ENCODE data around the gene MCCD1.
A peak's percentile ranks its signal among the peaks of the same experiment; 100 is the strongest.
"Not testable (repeated sequence)": the region's sequence is repeated elsewhere in the genome, so short reads cannot be mapped to it uniquely, and the experiment has no call there.

Gene MCCD1

GRCh38 chr6:31528821-31529328 lies at the start of gene MCCD1:
MCCD1 (plus strand) TSS chr6:31528962; CDS start chr6:31529015, 53 bp downstream.
- DNase-seq, result peak in 1 of 10 donors; percentile 76
- intact Hi-C loops (cut with DNase I), result no loop called here

- no peak for DNase-seq
- intact Hi-C loops (cut with DNase I), result no loop called here
Measured at GRCh38 chr6:31479151-31479932, 49.4 kb upstream of the MCCD1 start.

DNA sequence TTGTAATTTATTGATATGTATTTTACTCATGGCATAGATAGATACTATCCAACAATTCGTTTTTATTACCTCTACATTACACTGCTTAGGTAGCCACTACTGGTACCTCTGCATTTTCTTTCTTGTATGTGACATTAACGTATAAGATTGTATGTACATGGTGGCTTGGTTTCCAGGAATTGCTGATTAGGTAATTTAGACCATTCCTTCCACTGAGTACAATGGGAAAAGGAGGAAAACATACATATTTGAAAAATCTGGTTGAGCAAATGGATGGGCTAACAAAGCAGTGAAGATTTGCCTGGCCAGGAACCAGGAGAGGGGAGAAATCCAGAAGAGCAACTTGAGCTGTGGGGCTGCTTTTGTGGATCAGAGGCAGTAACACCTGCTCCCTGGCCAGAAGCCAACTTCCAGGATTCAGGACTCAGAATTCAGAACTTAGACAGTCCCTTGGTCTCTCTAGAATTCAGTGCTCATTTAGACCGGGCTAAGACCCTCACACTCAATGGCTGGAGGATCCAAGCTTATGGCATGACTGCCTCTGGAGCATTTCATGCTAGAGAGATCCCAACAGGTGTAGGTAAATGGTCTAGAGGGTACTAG lies 48.7 kb upstream of the MCCD1 start:
- intact Hi-C loops (cut with DNase I), result no loop called here
- no peak for DNase-seq

DNA sequence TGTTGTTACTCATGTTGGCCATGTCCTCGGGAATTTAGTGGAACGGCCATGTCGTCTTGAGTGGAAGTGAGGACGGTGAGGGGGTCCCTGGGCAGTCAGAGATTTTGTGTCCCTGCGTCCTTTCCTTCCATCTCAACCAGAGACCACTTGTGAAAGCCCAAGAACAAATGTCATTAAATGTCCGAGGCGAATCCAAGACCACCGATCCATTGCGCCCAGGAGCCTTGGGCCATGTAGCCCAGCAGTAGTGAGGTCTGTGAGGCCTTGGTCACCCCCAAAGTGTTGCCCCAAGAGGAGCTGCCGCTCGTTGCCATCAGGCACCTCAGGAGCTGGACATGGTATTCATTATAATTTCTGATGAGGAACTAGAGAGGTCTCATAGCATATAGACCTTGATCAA lies 48.2 kb upstream of the MCCD1 start:
- intact Hi-C loops (cut with DNase I), result no loop called here
- DNase-seq, result no peak

GRCh38 chr6:31483392-31483791 lies 45.4 kb upstream of the MCCD1 start:
- intact Hi-C loops (cut with DNase I), result no loop called here
- no peak for DNase-seq

- intact Hi-C loops (cut with DNase I), result no loop called here
Measured at GRCh38 chr6:31485055-31485454, 43.7 kb upstream of the MCCD1 start.

GRCh38 chr6:31486065-31486837 lies 42.5 kb upstream of the MCCD1 start:
- DNase-seq; intact Hi-C loops (cut with DNase I): not testable (repeated sequence)

More at GRCh38 chr6:31485055-31485454, 43.7 kb upstream of the MCCD1 start:
- DNase-seq, result no peak

DNA sequence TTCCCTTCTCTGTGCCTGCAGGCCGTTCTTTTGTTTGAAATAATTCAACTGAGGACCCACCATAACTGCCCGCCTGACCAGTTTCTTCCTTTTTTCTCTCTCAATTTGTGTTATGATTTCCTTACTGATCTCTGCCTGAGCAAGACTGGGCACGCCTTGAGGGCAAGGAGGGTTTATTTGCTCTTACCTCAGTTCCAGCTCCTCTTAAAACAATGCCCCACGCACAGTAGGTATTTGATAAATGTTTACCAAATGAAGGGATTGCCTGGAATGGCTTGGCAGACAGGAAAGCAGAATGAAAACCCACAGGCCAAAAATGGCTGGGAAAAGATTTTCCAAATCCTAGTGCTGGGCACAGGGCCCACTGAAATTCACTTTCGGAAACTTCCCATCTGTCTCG lies 41.1 kb upstream of the MCCD1 start:
- DNase-seq; intact Hi-C loops (cut with DNase I): not testable (repeated sequence)

- DNase-seq, result no peak
- intact Hi-C loops (cut with DNase I), result no loop called here
Measured at GRCh38 chr6:31489086-31489485, 39.7 kb upstream of the MCCD1 start.

GRCh38 chr6:31490115-31490873 lies 38.5 kb upstream of the MCCD1 start:
- intact Hi-C loops (cut with DNase I), result loop anchor here (10.0 kb wide), 1 partner anchor 95 kb away; no protein-coding TSS in a partner anchor
- DNase-seq, result no peak

- intact Hi-C loops (cut with DNase I), result loop anchor here (10.0 kb wide), 1 partner anchor 99 kb away; no protein-coding TSS in a partner anchor
- DNase-seq, result not testable (repeated sequence)
Measured at GRCh38 chr6:31493550-31493874, 35.2 kb upstream of the MCCD1 start.

DNA sequence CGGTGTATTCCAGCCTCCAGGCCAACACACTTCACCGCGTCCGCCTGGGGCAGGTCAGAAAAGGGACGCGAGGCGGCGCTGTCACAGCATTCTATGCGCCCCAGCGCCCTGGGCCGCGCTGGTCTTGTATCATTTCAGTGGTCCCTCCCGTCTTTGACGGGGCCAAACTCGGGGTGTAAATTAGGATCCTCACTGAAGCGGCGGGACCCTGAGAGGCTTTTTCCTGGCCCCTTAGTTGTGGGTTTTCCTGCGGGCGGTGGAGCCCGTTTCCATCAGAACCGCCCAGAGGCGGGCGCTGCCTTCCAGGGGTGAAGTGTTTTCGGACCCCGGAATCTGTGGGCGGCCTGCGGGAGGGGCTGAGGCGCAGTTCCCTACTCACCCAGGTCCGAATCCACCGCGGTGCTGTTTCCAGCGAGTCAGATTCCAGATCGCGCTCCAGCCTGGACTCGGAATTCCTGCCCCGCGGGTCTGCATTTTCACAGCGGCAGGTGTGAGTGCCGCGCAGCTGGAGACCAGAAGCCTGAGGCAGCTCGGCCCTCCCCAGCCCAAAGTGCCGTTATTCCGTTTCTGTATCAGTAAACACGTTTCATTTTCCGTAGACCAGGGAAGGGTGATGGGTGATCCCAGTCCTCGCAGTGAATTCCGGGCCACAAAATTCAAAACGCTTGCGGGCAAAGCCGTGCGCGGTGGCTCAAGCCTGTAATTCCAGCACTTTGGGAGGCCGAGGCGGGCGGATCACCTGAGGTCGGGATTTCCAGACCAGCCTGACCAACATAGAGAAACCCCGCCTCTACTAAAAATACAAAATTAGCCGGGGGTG lies 34.7 kb upstream of the MCCD1 start:
- DNase-seq, result peak; percentile 28 to 92 (median 60)
- intact Hi-C loops (cut with DNase I), result loop anchor here (10.0 kb wide), 1 partner anchor 99 kb away; no protein-coding TSS in a partner anchor

DNA sequence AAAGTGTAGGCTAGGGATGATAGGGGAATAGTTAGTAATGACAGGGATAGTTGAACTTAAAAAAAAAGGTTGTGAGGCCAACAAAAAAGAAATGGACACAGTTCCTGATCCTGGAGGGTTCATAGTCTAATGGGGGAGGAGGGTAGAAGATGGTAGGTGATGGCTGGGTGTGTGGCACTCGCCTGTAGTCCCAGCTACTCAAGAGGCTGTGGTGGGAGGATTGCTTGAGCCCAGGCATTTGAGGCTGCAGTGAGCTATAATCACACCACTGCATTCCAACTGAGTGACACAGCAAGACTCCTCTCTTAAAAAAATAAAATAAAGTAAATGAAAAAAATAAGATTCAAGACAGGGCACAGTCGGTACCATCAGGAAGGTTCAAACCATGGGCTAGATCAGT lies 33.2 kb upstream of the MCCD1 start:
- intact Hi-C loops (cut with DNase I), result loop anchor here (10.0 kb wide), 1 partner anchor 101 kb away; no protein-coding TSS in a partner anchor
- DNase-seq, result no peak

DNA sequence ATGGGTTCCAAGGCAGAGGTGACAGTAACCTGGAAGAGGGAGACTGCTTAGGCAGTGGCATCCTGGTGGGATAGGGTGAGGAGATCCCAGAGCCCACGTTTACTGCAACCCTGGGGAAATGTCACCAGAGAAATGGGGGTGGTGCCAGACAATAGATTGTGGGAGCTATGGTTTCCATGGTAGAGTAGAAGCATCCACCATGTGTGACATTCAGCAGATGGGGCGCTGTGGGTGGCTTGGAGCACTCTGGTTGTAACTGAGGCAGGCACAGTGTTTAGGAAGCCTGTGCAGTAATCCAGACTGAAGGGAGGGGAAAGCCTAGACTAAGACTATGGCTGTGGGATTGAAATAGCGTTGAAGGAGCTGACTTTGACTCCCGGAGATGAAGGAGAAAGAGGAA lies 31.9 kb upstream of the MCCD1 start:
- DNase-seq, result not testable (repeated sequence)
- intact Hi-C loops (cut with DNase I), result loop anchor here (10.0 kb wide), 1 partner anchor 102 kb away; no protein-coding TSS in a partner anchor

GRCh38 chr6:31497531-31498476 lies 31.0 kb upstream of the MCCD1 start, which contains the start of gene MICB:
MICB (plus strand) TSS chr6:31498145; CDS start chr6:31498194, 49 bp downstream.
- intact Hi-C loops (cut with DNase I), result loop anchor here (10.0 kb wide), 1 partner anchor 103 kb away; no protein-coding TSS in a partner anchor
- DNase-seq, result peak in 9 of 10 donors; percentile 21 to 92 (median 54)

DNA sequence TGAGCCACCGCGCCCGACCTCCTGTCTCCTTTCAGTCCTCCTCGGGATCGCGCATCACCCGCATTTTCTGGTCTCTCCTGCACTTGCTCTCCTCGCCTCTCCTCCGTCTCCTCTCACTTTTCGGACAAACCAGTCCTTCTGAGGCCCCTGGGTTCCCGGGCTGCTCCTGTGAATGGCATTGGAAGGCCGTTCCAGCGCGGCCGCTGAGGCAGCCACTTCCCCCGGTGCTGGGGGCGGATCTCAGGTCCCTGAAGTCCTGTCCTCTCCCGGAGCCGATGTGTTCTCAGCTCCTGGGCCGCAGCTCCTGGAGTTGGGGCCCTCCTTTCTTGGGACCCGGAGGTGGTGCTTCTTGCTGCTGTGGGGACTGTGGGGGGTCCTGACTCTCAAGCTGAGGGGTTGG lies 30.0 kb upstream of the MCCD1 start:
- peak in 2 of 10 donors; percentile 5 to 69 for DNase-seq
- intact Hi-C loops (cut with DNase I), result loop anchor here (10.0 kb wide), 1 partner anchor 104 kb away; no protein-coding TSS in a partner anchor

- DNase-seq, result not testable (repeated sequence)
- intact Hi-C loops (cut with DNase I), result loop anchor here (10.0 kb wide), 1 partner anchor 105 kb away; no protein-coding TSS in a partner anchor
Measured at GRCh38 chr6:31499648-31500047, 29.1 kb upstream of the MCCD1 start.

DNA sequence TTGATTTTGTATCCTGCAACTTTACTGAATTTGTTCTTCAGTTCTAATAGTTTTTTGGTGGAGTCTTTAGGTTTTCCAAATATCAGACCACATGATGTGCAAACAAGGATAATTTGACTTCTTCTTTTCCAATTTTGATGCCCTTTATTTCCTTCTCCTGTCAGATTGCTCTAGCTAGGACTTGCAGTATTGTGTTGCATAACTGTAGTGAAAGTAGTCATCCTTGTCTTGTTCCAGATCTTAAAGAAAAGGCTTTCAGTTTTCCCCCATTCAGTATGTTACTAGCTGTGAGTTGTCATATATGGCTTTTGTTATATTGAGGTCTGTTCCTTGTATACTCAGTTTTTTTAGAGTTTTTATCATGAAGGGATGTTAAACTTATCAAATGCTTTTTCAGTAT lies 26.2 kb upstream of the MCCD1 start:
- intact Hi-C loops (cut with DNase I), result no loop called here
- no peak for DNase-seq
